HCEC 1CT (cell line): ENCODE results near the gene ADCY2.
A peak's percentile ranks its signal among the peaks of the same experiment; 100 is the strongest.

Experiments
- DNase-seq: peaks from one replicate; pipeline ENCODE4 v3.0.0-alpha.2; 2017

ADCY2 gene

DNA sequence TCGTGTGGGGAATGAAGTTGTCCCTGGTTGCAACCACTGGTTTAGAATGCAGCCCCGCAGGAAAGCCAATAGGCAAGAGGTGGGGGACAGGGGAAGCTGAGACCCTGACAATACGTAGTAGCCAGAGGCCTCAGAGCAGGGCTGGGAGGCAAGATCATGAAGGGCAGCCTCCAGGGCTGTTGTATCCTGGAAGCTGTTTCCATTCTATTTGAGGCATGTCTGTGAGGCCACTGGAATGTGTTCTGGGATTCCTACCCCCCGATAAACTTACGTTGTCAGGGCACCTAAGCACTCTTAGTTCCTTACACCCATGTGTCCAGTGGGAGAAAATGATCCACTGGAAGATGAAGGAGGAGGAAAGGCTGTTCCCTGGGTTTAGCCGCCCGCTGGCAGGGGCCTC lies 277.7 kb downstream of the ADCY2 start:
- no peak for DNase-seq

DNA sequence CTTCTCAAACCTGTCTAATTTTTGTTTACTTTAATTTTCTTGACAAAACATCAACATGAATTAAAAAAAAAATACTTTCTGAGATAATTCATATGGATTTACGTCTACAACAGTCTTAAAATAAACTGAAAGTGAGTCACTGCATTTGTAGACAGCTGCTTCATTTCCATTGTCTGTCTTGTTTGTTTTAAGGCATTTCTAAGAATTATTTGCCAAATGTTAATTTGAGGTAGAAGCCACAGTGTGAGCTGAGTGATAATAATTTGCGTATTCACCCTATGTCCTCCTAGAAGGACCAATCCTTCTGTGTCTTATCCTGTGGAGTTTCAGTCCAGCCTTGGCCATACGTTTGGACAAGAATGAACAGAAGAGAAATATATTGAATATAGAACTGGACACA lies 280.5 kb downstream of the ADCY2 start:
- DNase-seq: no peak

DNA sequence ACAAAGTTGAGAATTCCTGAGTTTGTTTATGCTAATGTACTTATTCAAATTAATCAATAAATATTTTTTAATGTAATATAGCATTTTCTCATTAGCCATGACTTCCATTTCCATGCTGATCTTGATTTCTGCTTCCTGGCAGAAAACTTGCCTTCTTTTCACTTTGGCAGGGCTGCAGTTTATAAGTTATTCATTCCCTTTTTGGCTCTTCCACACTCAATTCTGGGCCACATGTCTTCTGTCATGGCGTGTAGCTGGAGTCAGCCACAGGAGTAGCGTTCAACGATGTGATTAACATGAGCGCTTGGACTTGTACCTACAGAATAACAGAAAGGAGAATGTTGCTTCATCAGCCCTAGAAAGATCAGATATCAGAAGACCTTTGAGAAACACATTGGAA lies 282.1 kb downstream of the ADCY2 start:
- DNase-seq: no peak

GRCh38 chr5:7679663-7680062 lies 283.7 kb downstream of the ADCY2 start:
- DNase-seq: no peak

- DNase-seq: no peak
Measured at GRCh38 chr5:7680260-7680659, 284.3 kb downstream of the ADCY2 start.

DNA sequence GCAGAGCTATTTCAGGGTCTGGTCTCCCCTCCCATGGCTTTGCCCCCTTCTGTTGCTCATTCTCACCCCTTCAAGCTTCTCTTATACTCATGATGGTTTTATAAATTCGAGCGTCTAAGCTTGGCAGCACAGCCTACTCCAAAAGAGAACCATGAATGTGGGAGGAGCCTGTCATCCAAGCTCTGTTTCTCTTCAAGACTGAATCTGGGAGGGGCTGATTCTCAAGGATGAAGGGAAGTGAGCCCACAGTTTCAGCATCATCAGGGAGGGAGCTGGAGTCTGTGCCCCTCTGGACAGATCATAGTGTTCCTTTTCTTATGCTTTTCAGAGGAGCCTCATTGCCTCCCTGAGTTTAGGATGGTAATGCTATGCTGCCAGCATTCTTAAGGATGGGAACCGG lies 286.4 kb downstream of the ADCY2 start:
- DNase-seq: no peak

- DNase-seq: no peak
Measured at GRCh38 chr5:7683753-7684152, 287.8 kb downstream of the ADCY2 start.

- DNase-seq: no peak
Measured at GRCh38 chr5:7684826-7685225, 288.9 kb downstream of the ADCY2 start.

GRCh38 chr5:7686794-7687193 lies 290.9 kb downstream of the ADCY2 start:
- DNase-seq: no peak

- no peak for DNase-seq
Measured at GRCh38 chr5:7690557-7690956, 294.6 kb downstream of the ADCY2 start.

DNA sequence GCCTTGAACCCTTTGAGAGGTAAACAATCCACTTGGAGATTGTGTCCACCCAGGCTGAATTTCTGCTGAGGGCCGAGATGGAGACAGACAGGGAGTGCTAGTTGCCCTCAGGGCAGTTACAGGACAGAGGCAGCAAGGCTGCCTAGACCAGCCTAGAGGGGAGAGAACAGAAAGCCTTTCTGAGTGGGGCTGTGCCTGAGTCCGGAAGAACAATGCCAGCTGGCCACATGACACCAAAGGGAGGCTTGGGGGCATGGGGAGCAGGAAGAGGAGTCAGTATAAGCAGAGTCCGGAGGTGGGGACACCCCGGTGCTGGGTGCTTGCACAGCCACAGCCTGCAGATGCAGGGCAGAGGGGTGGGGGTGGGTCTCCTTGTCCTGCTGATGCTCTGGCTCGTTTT lies 309.3 kb downstream of the ADCY2 start:
- no peak for DNase-seq

- no peak for DNase-seq
Measured at GRCh38 chr5:7705736-7706135, 309.8 kb downstream of the ADCY2 start.

DNA sequence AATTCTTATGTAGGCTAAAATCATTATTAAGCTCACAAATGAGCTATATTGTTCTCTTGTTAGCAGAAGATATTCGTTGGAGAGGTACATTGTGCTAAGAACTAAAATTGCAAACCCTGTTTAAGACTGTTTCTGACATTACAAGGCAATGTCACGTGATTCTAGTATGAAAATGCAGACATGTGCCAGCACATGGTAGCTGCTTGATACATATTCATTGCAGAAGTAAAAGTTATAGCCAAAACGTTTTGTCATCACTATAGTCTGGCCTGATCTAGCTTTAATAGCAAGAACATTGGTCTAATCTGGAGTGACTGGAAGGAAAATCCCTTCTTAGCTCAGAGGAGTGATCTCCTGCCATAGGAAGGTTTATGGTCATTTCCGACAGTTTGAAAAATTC lies 310.3 kb downstream of the ADCY2 start:
- no peak for DNase-seq

DNA sequence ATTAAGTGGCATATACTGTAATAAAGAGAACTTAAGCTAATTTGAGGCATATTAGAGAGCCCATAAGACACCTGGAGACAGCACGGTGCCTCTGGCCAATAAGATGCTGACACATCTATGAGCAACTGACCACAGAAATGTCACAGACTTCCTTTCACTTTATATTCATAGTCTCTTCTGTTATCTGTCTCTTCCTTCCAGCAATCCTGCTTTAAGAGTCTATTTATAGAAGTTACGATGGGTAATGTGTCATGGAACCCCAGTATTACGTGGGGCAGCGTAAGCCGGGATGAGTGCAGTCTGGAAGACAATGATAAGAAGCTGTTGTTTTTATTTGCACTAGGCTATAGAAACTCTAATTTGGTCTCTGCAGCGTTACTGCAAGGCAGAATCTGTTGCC lies 318.2 kb downstream of the ADCY2 start:
- no peak for DNase-seq

DNA sequence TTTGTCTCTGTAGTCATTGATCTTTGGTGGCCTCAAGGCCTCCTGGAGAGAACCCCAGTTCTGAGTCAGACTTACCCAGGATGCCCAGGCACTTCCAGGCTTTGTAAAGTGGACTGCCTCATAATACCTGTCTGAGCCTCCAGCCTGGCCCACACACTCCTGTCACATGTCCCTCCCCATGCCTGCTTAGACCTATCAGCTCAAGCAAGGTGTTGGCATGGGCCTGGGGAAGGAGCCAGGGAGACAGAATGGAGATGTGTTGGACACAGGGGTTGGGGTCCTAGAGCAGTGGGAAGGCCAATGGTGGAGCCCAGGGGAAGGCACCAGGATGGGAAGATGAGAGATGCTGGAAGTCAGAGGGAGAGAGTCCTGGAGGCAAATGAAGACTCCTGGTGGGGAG lies 318.8 kb downstream of the ADCY2 start:
- DNase-seq: no peak

- DNase-seq: no peak
Measured at GRCh38 chr5:7717691-7718090, 321.8 kb downstream of the ADCY2 start.

DNA sequence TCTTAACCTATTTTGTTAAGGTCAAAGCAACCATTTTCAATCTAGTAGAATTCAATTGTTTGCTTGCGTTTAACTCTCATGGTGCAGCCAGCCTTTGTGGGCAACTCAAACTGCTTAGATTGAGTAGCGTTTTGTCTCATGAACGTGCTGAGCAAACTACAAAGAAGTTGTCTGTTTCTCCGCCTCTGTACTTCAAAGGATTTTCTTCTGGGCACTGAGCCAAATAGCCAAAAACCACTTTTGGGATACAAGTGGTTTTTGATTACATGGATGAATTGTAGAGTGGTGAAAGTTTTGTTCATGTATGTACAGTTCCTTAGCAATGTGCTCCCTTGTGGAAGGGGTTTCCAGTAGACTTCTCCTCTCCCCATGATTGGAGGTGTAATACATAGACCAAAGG lies 332.1 kb downstream of the ADCY2 start:
- no peak for DNase-seq

DNA sequence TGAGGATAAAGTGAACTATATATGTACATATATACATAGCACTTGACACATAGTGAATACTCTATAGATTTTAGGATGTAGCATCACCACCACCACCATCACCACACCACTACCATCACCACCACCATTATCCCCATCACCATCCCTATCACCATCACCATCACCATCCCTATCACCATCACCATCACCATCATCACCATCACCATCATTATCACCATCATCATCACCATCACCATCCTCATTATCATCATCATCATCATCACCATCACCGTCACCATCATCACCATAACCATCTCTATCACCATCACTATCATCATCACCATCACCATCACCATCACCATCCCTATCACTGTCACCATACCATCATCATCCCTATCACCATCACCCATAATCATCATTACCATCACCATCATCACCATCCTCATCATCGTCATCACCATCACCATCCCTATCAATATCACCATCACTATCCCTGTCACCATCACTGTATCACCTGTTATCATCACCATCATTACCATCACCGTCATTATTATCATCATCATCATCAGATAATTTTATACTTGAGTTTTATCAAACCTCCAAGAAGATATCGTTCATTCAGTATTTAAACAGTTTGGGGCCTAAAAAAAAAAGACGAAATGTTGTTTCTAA lies 345.6 kb downstream of the ADCY2 start:
- no peak for DNase-seq

- no peak for DNase-seq
Measured at GRCh38 chr5:7742241-7742656, 346.3 kb downstream of the ADCY2 start.

DNA sequence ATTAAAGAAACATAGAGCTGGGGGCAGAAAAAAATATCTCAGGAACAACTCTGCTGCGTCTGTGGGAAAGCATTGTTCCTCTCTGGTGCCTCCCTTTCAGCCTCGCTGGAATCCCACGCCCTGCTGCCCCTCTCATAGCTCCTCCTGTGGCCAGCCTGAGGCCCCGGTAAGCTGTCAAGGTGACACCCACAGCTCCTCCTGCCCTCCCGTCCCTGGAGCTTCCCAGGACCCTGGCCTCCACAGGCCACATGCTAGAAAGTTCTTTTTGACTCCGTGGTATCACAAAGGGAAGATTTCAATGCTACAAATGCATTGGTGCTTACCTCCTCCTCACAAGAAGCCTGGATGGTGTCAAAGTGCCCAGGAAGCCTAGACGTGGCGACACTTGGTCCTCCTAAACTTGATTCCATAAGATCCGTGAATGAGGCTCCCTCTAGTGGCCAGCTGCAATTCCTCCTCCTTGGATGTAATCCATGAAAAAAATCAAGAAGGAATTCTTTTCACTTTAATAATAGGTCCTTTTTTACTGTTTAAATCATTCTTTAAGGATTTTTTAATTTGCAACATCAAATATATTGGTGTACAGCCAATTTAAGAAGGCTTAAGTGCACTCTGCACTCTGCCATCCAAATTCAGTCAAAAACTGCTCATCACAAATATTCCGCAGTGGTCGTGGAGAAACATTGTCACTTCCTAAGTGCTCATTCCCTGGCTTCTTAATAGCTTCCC lies 350.1 kb downstream of the ADCY2 start:
- DNase-seq: peak; percentile 11

GRCh38 chr5:7747728-7748127 lies 351.8 kb downstream of the ADCY2 start:
- no peak for DNase-seq

- DNase-seq: no peak
Measured at GRCh38 chr5:7749626-7750025, 353.7 kb downstream of the ADCY2 start.

DNA sequence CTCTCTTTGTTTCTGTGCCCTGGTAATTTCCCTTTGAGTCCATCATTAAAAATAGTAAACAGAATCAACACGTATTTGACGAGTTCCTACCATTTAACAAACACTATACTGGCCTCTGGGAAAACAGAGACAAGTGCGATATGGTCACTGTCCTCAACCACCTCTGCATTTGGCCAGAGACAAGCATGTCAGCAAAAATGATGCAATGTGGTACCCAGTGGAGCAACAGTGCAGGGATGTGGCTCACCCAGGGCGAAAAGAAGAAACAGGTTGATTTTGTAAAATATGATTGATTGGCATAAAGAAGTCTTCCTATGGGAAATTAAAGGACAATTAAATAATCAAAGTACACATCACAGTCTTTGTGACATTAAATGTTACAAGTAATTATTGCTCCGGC lies 355.9 kb downstream of the ADCY2 start:
- no peak for DNase-seq

DNA sequence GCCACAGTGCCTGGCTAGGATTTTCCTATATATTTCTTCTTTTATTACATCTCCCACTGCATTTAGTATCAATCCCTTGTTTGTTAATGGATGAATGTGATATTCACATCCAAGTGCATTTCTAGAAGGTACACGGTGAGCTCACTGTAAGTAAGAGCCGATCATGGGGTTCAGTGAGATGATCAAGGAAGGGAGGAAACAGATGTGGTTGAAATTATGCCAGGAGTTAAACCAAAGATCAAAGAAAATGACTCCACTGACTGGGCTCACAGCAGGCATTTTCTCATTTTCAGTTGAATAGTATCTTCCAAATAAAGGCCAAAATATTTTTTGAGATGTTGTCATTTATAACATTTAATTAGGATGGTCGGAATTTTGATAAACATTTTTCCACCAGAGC lies 357.2 kb downstream of the ADCY2 start:
- no peak for DNase-seq

GRCh38 chr5:7753596-7753995 lies 357.7 kb downstream of the ADCY2 start:
- no peak for DNase-seq
